IMR-90 (cell line): Measurements from ENCODE around the gene FGFBP2. TPM values are rescaled to one million over a fixed set of nuclear protein-coding genes. Genes with fewer than 3 reads are reported as not detected.

Experiments used
- ATAC-seq: fragments of 200-7000 bp; cut with Tn5 transposase; 2 replicates; pipeline ENCODE4 v1.9.1; 2020; ENCODE audit warnings: low read depth, mild to moderate bottlenecking, moderate library complexity
- BruUV-seq: library from RNA; stranded (reverse); fragments of 400-500 nt; replicated peaks from 2 replicates; lab custom pipeline; 2021; lab: Mats Ljungman, UMichigan
- CTCF ChIA-PET: fragments of 300-600 bp; formaldehyde crosslinking; extraction: SDS; loops from one replicate; lab custom pipeline; 2021; ENCODE audit warnings: antibody characterized with exemption; lab: Yijun Ruan, JAX
- POLR2A ChIA-PET: fragments of 300-600 bp; sonication (Branson Sonifier 250); formaldehyde crosslinking; loops from one replicate; lab custom pipeline; 2022; ENCODE audit warnings: antibody characterized with exemption; ENCODE audit not compliant: unreplicated experiment; lab: Charles Lee
- DNase-seq: peaks from one replicate; pipeline ENCODE4 v3.0.0; 2013
- H2AFZ ChIP-seq: replicated peaks from 2 replicates; pipeline ENCODE3; 2013; ENCODE audit warnings: low read length, mild to moderate bottlenecking; ENCODE audit not compliant: poor library complexity
- H2AK5ac ChIP-seq: 2 replicates; pipeline ENCODE4 v1.6.1; 2013; ENCODE audit warnings: low read depth, low read length, inconsistent platforms
- H2AK9ac ChIP-seq: replicated peaks from 2 replicates; pipeline ENCODE3; 2013; ENCODE audit warnings: mild to moderate bottlenecking, low read depth, low read length, moderate library complexity; ENCODE audit not compliant: poor library complexity
- H2BK120ac ChIP-seq: 2 replicates; pipeline ENCODE4 v1.6.1; 2013; ENCODE audit warnings: low read depth, low read length, inconsistent platforms
- H2BK15ac ChIP-seq: 3 replicates; pipeline ENCODE4 v1.6.1; 2013; ENCODE audit warnings: low read depth, low read length, inconsistent platforms
- H2BK20ac ChIP-seq: 2 replicates; pipeline ENCODE4 v1.6.1; 2013; ENCODE audit warnings: low read depth, mild to moderate bottlenecking, inconsistent platforms, low read length, moderate library complexity
- H2BK5ac ChIP-seq: 2 replicates; pipeline ENCODE4 v1.6.1; 2013; ENCODE audit warnings: mild to moderate bottlenecking, low read depth, low read length, inconsistent platforms; ENCODE audit not compliant: poor library complexity, severe bottlenecking
- H3K14ac ChIP-seq: replicated peaks from 2 replicates; pipeline ENCODE4 v1.6.1; 2013; ENCODE audit warnings: low read depth, low read length, inconsistent platforms
- H3K18ac ChIP-seq: 2 replicates; pipeline ENCODE4 v1.6.1; 2013; ENCODE audit warnings: low read depth, low read length, control low read depth
- H3K23ac ChIP-seq: 2 replicates; pipeline ENCODE4 v1.6.1; 2013; ENCODE audit warnings: low read depth, low read length, inconsistent platforms
- H3K27ac ChIP-seq: 2 replicates; pipeline ENCODE4 v1.5.1; 2013; ENCODE audit warnings: mild to moderate bottlenecking, control low read depth, low read length; ENCODE audit not compliant: insufficient read depth
- H3K27me3 ChIP-seq: 2 replicates; pipeline ENCODE4 v1.6.1; 2013; ENCODE audit warnings: low read length; ENCODE audit not compliant: control insufficient read depth, insufficient read depth
- H3K36me3 ChIP-seq: 2 replicates; pipeline ENCODE4 v1.6.1; 2013; ENCODE audit warnings: low read length, mixed read lengths; ENCODE audit not compliant: control insufficient read depth, insufficient read depth
- H3K4ac ChIP-seq: 2 replicates; pipeline ENCODE4 v1.6.1; 2013; ENCODE audit warnings: low read depth, low read length, inconsistent platforms
- H3K4me1 ChIP-seq: 2 replicates; pipeline ENCODE4 v1.6.1; 2013; ENCODE audit warnings: low read length, mixed read lengths; ENCODE audit not compliant: control insufficient read depth, insufficient read depth
- H3K4me2 ChIP-seq: 2 replicates; pipeline ENCODE4 v1.6.1; 2013; ENCODE audit warnings: low read depth, mild to moderate bottlenecking, control low read depth, low read length, moderate library complexity
- H3K4me3 ChIP-seq: 2 replicates; pipeline ENCODE4 v1.5.1; 2013; ENCODE audit warnings: low read depth, mild to moderate bottlenecking, control low read depth, low read length, moderate library complexity; ENCODE audit not compliant: insufficient read depth
- H3K56ac ChIP-seq: 2 replicates; pipeline ENCODE4 v1.6.1; 2013; ENCODE audit warnings: low read length, inconsistent platforms; ENCODE audit not compliant: insufficient read depth; ENCODE audit errors: extremely low read depth
- H3K79me1 ChIP-seq, 2 experiments: 2 replicates each; pipeline ENCODE4 v1.6.1; 2013; ENCODE audit warnings: low read length in 2 of 2, inconsistent platforms in 1 of 2, low read depth in 1 of 2
- H3K9ac ChIP-seq: 2 replicates; pipeline ENCODE4 v1.6.1; 2013; ENCODE audit warnings: low read depth, low read length, control low read depth
- H3K9me1 ChIP-seq: 2 replicates; pipeline ENCODE4 v1.6.1; 2013; ENCODE audit warnings: low read length, inconsistent platforms; ENCODE audit not compliant: insufficient read depth
- H3K9me3 ChIP-seq: 2 replicates; pipeline ENCODE4 v1.6.1; 2013; ENCODE audit warnings: low read length; ENCODE audit not compliant: control insufficient read depth, insufficient read depth
- H4K20me1 ChIP-seq: 2 replicates; pipeline ENCODE4 v1.6.1; 2013; ENCODE audit warnings: low read length, inconsistent platforms; ENCODE audit not compliant: insufficient read depth
- H4K5ac ChIP-seq: 2 replicates; pipeline ENCODE4 v1.6.1; 2013; ENCODE audit warnings: mild to moderate bottlenecking, low read depth, low read length, control low read depth
- H4K8ac ChIP-seq, 2 experiments: 2 replicates each; pipeline ENCODE4 v1.6.1; 2013; ENCODE audit warnings: low read depth in 2 of 2, low read length in 2 of 2, control low read depth in 1 of 2, inconsistent platforms in 1 of 2
- H4K91ac ChIP-seq: 2 replicates; pipeline ENCODE4 v1.6.1; 2013; ENCODE audit warnings: low read depth, low read length, inconsistent platforms; ENCODE audit not compliant: insufficient read depth
- BHLHE40 ChIP-seq: fragments of 150-350 bp; IDR thresholded peaks from 2 replicates; pipeline ENCODE4 v1.6.1; 2016; ENCODE audit warnings: mild to moderate bottlenecking, low read depth, low read length
- CEBPB ChIP-seq: IDR thresholded peaks from 2 replicates; pipeline ENCODE4 v1.6.1; 2012; ENCODE audit warnings: low read depth, low read length, improper control_type of control experiment
- CHD1 ChIP-seq: IDR thresholded peaks from 2 replicates; pipeline ENCODE4 v1.6.1; 2012; ENCODE audit warnings: low read depth, low read length, improper control_type of control experiment
- MAFK ChIP-seq: IDR thresholded peaks from 2 replicates; pipeline ENCODE4 v1.6.1; 2012; ENCODE audit warnings: low read depth, low read length, improper control_type of control experiment
- MAZ ChIP-seq: IDR thresholded peaks from 2 replicates; pipeline ENCODE4 v1.6.1; 2012; ENCODE audit warnings: low read depth, mild to moderate bottlenecking, low read length, improper control_type of control experiment, moderate library complexity, borderline replicate concordance
- MXI1 ChIP-seq: IDR thresholded peaks from 2 replicates; pipeline ENCODE4 v1.6.1; 2012; ENCODE audit warnings: low read depth, mild to moderate bottlenecking, low read length, moderate library complexity, borderline replicate concordance
- POLR2A ChIP-seq: IDR thresholded peaks from 2 replicates; pipeline ENCODE4 v1.6.1; 2012; ENCODE audit warnings: mild to moderate bottlenecking, low read depth, low read length
- RCOR1 ChIP-seq: IDR thresholded peaks from 2 replicates; pipeline ENCODE4 v1.6.1; 2012; ENCODE audit warnings: mild to moderate bottlenecking, low read length, improper control_type of control experiment; ENCODE audit not compliant: insufficient replicate concordance
- RFX5 ChIP-seq: IDR thresholded peaks from 2 replicates; pipeline ENCODE4 v1.8.0; 2012; ENCODE audit warnings: low read depth, mild to moderate bottlenecking, low read length, moderate library complexity
- USF2 ChIP-seq: fragments of 150-350 bp; IDR thresholded peaks from 2 replicates; pipeline ENCODE4 v1.6.1; 2017; ENCODE audit warnings: mild to moderate bottlenecking, antibody characterized with exemption, low read length, low read depth
- WGBS, 2 experiments: methylation state at CpG; one replicate each; pipeline versions ENCODE4 v1.1.5 to v1.1.7; 2013; ENCODE audit warnings: missing lambda C conversion rate in 2 of 2; ENCODE audit not compliant: insufficient read length in 1 of 2; ENCODE audit errors: extremely low coverage in 2 of 2; 5-methylcytosine and 5-hydroxymethylcytosine counted together
- dilution Hi-C: fragments of 300-500 bp; cut with HindIII; formaldehyde crosslinking; loops from one replicate; pipeline ENCODE4 v1.14.3; 2018; ENCODE audit warnings: low sequenced_read_pairs; ENCODE audit not compliant: unreplicated experiment
- in situ Hi-C: fragments of 300-500 bp; cut with MboI; formaldehyde crosslinking; loops from 3 replicates; pipeline ENCODE4 v1.14.3; 2019; ENCODE audit warnings: low sequenced_read_pairs, inconsistent platforms, mixed read lengths
- intact Hi-C: fragments of 100-400 bp; cut with micrococcal nuclease; formaldehyde crosslinking; loops from 2 replicates; pipeline ENCODE4 v1.10.0; 2022
- polyA plus RNA-seq, 3 experiments: library from polyadenylated mRNA; depleted of rRNA; stranded (reverse); fragments of >200 nt; gene quantifications; 2 replicates each; pipeline ENCODE4 v1.2.3, GENCODE V29; 2012; ENCODE audit warnings: low replicate concordance in 1 of 3
- total RNA-seq: library from RNA; depleted of rRNA; stranded (reverse); fragments of >200 nt; gene quantifications from 2 replicates; pipeline ENCODE4 v1.2.3, GENCODE V29; 2012

FGFBP2 gene
- total and polyA plus RNA-seq, 2 of the 4 experiments (the other 2 are of a cell fraction) = not detected

- WGBS, 2 experiments = no CpG with 5 or more reads among the region's 3 CpGs
- ChIA-PET POLR2A (no interaction called here), CTCF (no interaction called here)
- Histone ChIP-seq H3K27me3 (peaks cover 40% of the 10 kb centered on the region), H4K91ac (no peak overlapping the region), H3K18ac (no peak overlapping the region), H2BK15ac (no peak overlapping the region), H3K79me1 (no peaks in the 10 kb centered on the region), H4K5ac (no peak overlapping the region), H3K56ac (no peak overlapping the region), H2BK5ac (no peak overlapping the region), H3K23ac (no peak overlapping the region), H2AFZ (no peak overlapping the region), H4K8ac (no peak overlapping the region), H3K9me3 (no peaks in the 10 kb centered on the region), H3K9me1 (no peaks in the 10 kb centered on the region; the same call in 1 of the 2 replicates), H4K20me1 (no peaks in the 10 kb centered on the region), H2AK9ac (no peak overlapping the region), H3K27ac (no peak overlapping the region), H2BK120ac (no peak overlapping the region), H3K4ac (no peak overlapping the region), H3K4me3 (no peak overlapping the region), H3K4me2 (no peak overlapping the region), H3K9ac (no peak overlapping the region), H3K14ac (no peak overlapping the region), H2BK20ac (no peak overlapping the region), H3K4me1 (no peaks in the 10 kb centered on the region), H3K36me3 (no peaks in the 10 kb centered on the region), H2AK5ac (no peak overlapping the region)
- in situ Hi-C loops = no loop called here
- ATAC-seq (no peak), DNase-seq (no peak)
- BruUV-seq = no TSS peak
- dilution Hi-C loops = no loop called here
- intact Hi-C loops = no loop called here
- no peak for TF ChIP-seq MAZ
- TF ChIP-seq BHLHE40 = no peak
- no peak for TF ChIP-seq CEBPB
- TF ChIP-seq CHD1 = no peak
- TF ChIP-seq MXI1 = no peak
- TF ChIP-seq USF2 = no peak
- no peak for TF ChIP-seq POLR2A
- no peak for TF ChIP-seq RFX5
- no peak for TF ChIP-seq RCOR1
- no peak for TF ChIP-seq MAFK
Observed at GRCh38 chr4:15934259-15934658, 28.7 kb downstream of the FGFBP2 start.
